GM10266 (cell line): Measurements from ENCODE around the gene LRRC15.
A peak's percentile ranks its signal among the peaks of the same experiment; 100 is the strongest.

Experiments
- DNase-seq: peaks from one replicate; pipeline ENCODE4 v3.0.0; 2012; ENCODE audit errors: extremely low spot score
- CTCF ChIP-seq: IDR thresholded peaks from 2 replicates; pipeline ENCODE4 v1.5.1; 2012; ENCODE audit warnings: mild to moderate bottlenecking, low read depth; ENCODE audit not compliant: control insufficient read depth, insufficient read depth; ENCODE audit errors: missing control alignments

The LRRC15 gene

GRCh38 chr3:194324823-194325327, 44.7 kb downstream of the LRRC15 start:
- TF ChIP-seq CTCF = no peak
- no peak for DNase-seq

- TF ChIP-seq CTCF = no peak
- DNase-seq = peak; percentile 72
These were observed 45.5 kb downstream of the LRRC15 start for GRCh38 chr3:194323785-194324735.

GRCh38 chr3:194322678-194323211, 46.8 kb downstream of the LRRC15 start:
- DNase-seq = no peak
- TF ChIP-seq CTCF = no peak

- TF ChIP-seq CTCF = no peak
- no peak for DNase-seq
These were observed 47.6 kb downstream of the LRRC15 start for GRCh38 chr3:194321693-194322640.

- no peak for TF ChIP-seq CTCF
These were observed 48.7 kb downstream of the LRRC15 start for GRCh38 chr3:194320744-194321243.

GRCh38 chr3:194320100-194320499, 49.4 kb downstream of the LRRC15 start:
- no peak for TF ChIP-seq CTCF
- DNase-seq = no peak

More at GRCh38 chr3:194320744-194321243, 48.7 kb downstream of the LRRC15 start:
- no peak for DNase-seq
